HepG2 (cell line): ENCODE data around the gene FBXO28. TPM values are rescaled to one million over a fixed set of nuclear protein-coding genes. Genes with fewer than 3 reads are reported as not detected.

Experiments
- ATAC-seq: fragments of 200-7000 bp; cut with Tn5 transposase; 3 replicates; pipeline ENCODE4 v1.9.1; 2020; ENCODE audit warnings: mild to moderate bottlenecking, moderate library complexity
- BruUV-seq: library from RNA; stranded (reverse); fragments of 400-500 nt; replicated peaks from 2 replicates; lab custom pipeline; 2021; lab: Mats Ljungman, UMichigan
- CTCF ChIA-PET: fragments of 300-600 bp; formaldehyde crosslinking; extraction: SDS; loops from one replicate; lab custom pipeline; 2021; ENCODE audit warnings: low total read pairs, inconsistent platforms, low intra/inter-chr PET ratio; lab: Yijun Ruan, JAX
- POLR2A ChIA-PET: fragments of 350-600 bp; sonication (Branson Sonifier 250); formaldehyde crosslinking; loops from one replicate; lab custom pipeline; 2020; ENCODE audit warnings: antibody characterized with exemption, inconsistent platforms; lab: Yijun Ruan, JAX
- DNase-seq: peaks from one replicate; pipeline ENCODE4 v3.0.0-alpha.2; 2015; ENCODE audit warnings: low spot score
- FAIRE-seq: peaks from 3 replicates; lab custom pipeline; 2011; peaks lifted over from hg19 to GRCh38; lab: Jason Lieb, UNC
- H2AFZ ChIP-seq: one replicate; pipeline ENCODE4 v1.6.1; 2011; ENCODE audit warnings: low read length, inconsistent platforms
- H3K27ac ChIP-seq: fragments of 300-600 bp; 3 replicates; pipeline ENCODE4 v1.8.0; 2011; ENCODE audit warnings: mixed run types, mild to moderate bottlenecking, mixed read lengths, low read length, inconsistent platforms; ENCODE audit not compliant: insufficient read depth; ENCODE audit errors: extremely low read length
- H3K27me3 ChIP-seq, 2 experiments: fragments of 200-600 bp in 1 of 2; 2 replicates in 1 of 2; 3 replicates in 1 of 2; pipeline versions ENCODE4 v1.6.0 to v1.8.0; 2011; ENCODE audit warnings: low read length in 2 of 2, mild to moderate bottlenecking in 2 of 2, moderate library complexity in 2 of 2, inconsistent platforms in 1 of 2; ENCODE audit not compliant: insufficient read depth in 2 of 2, control insufficient read depth in 1 of 2
- H3K36me3 ChIP-seq, 2 experiments: fragments of 200-600 bp in 1 of 2; replicated peaks in 1 of 2; 2 replicates in 1 of 2; 3 replicates in 1 of 2; pipeline versions ENCODE4 v1.5.1 to v1.8.0; 2011; ENCODE audit warnings: low read length in 2 of 2, inconsistent platforms in 1 of 2; ENCODE audit not compliant: insufficient read depth in 2 of 2, control insufficient read depth in 1 of 2
- H3K4me1 ChIP-seq: 2 replicates; pipeline ENCODE4 v1.5.1; 2012; ENCODE audit warnings: low read length, inconsistent platforms; ENCODE audit not compliant: insufficient read depth
- H3K4me2 ChIP-seq: 2 replicates; pipeline ENCODE4 v1.6.0; 2011; ENCODE audit warnings: low read depth, low read length, inconsistent platforms
- H3K4me3 ChIP-seq, 3 experiments: fragments of 200-600 bp in 1 of 3; sonication (generic), shearing (Covaris generic) in 1 of 3; replicated peaks in 1 of 3; 2 replicates each; pipeline ENCODE4 v1.5.1; 2011 to 2016; ENCODE audit warnings: low read length in 3 of 3, inconsistent platforms in 2 of 3, low read depth in 2 of 3, mild to moderate bottlenecking in 2 of 3, control low read depth in 1 of 3, mixed read lengths in 1 of 3; ENCODE audit not compliant: insufficient read depth in 1 of 3
- H3K79me2 ChIP-seq: one replicate; pipeline ENCODE4 v1.6.1; 2011; ENCODE audit warnings: low read length, inconsistent platforms; ENCODE audit not compliant: insufficient read depth
- H3K9ac ChIP-seq: 2 replicates; pipeline ENCODE4 v1.6.0; 2011; ENCODE audit warnings: mild to moderate bottlenecking, low read depth, low read length, inconsistent platforms; ENCODE audit not compliant: insufficient read depth
- H3K9me3 ChIP-seq: 2 replicates; pipeline ENCODE4 v1.5.1; 2012; ENCODE audit warnings: mild to moderate bottlenecking, low read length
- H4K20me1 ChIP-seq: 2 replicates; pipeline ENCODE4 v1.6.0; 2011; ENCODE audit warnings: inconsistent platforms, mild to moderate bottlenecking, low read length, moderate library complexity; ENCODE audit not compliant: insufficient read depth
- CSRNP1 ChIP-seq: sonication (generic); formaldehyde crosslinking; IDR thresholded peaks from 2 replicates; pipeline ENCODE4 v1.8.1; 2023; ENCODE audit warnings: mild to moderate bottlenecking, missing genetic modification reagents
- KAT2B ChIP-seq: fragments of 150-350 bp; IDR thresholded peaks from 2 replicates; pipeline ENCODE4 v1.6.1; 2014; ENCODE audit warnings: low read depth, low read length, borderline replicate concordance
- RARA ChIP-seq: IDR thresholded peaks from 2 replicates; pipeline ENCODE4 v1.6.1; 2016; ENCODE audit warnings: missing genetic modification reagents, missing compliant biosample characterization
- TBP ChIP-seq: sonication (generic); formaldehyde crosslinking; IDR thresholded peaks from 2 replicates; pipeline ENCODE4 v1.5.0; 2020; ENCODE audit warnings: missing genetic modification reagents
- TFDP1 ChIP-seq: IDR thresholded peaks from 2 replicates; pipeline ENCODE4 v1.6.1; 2016; ENCODE audit warnings: missing compliant biosample characterization, missing genetic modification reagents, borderline replicate concordance
- TIGD3 ChIP-seq: sonication (generic); formaldehyde crosslinking; IDR thresholded peaks from 2 replicates; pipeline ENCODE4 v1.5.1; 2020; ENCODE audit warnings: mild to moderate bottlenecking, missing genetic modification reagents, borderline replicate concordance
- TP53 ChIP-seq: sonication (generic); formaldehyde crosslinking; conservative IDR thresholded peaks from 2 replicates; pipeline ENCODE4 v1.4.0; 2020; ENCODE audit warnings: missing genetic modification reagents
- YEATS2 ChIP-seq: sonication (generic); formaldehyde crosslinking; IDR thresholded peaks from 2 replicates; pipeline ENCODE4 v1.4.0; 2020; ENCODE audit warnings: missing genetic modification reagents, borderline replicate concordance
- ZNF10 ChIP-seq: sonication (generic); formaldehyde crosslinking; IDR thresholded peaks from 2 replicates; pipeline ENCODE4 v1.4.0; 2020; ENCODE audit warnings: mild to moderate bottlenecking, low read depth, missing genetic modification reagents, borderline replicate concordance
- ZNF441 ChIP-seq: sonication (generic); formaldehyde crosslinking; IDR thresholded peaks from 2 replicates; pipeline ENCODE4 v1.7.0; 2021; ENCODE audit warnings: missing genetic modification reagents, borderline replicate concordance
- ZNF567 ChIP-seq: sonication (generic); formaldehyde crosslinking; IDR thresholded peaks from 2 replicates; pipeline ENCODE4 v1.8.1; 2023; ENCODE audit warnings: mild to moderate bottlenecking, missing genetic modification reagents, borderline replicate concordance
- ZNF639 ChIP-seq: conservative IDR thresholded peaks from 2 replicates; pipeline ENCODE4 v1.6.1; 2018; ENCODE audit warnings: missing genetic modification reagents
- ZNF670 ChIP-seq: sonication (generic); formaldehyde crosslinking; IDR thresholded peaks from 2 replicates; pipeline ENCODE4 v1.8.0; 2022; ENCODE audit warnings: mild to moderate bottlenecking, missing genetic modification reagents, borderline replicate concordance
- ZNF800 ChIP-seq: sonication (generic); formaldehyde crosslinking; IDR thresholded peaks from 2 replicates; pipeline ENCODE4 v1.4.0; 2020; ENCODE audit warnings: missing genetic modification reagents
- WGBS: methylation state at CpG from one replicate; pipeline ENCODE4 v1.1.6; 2017; ENCODE audit warnings: low lambda C conversion rate; 5-methylcytosine and 5-hydroxymethylcytosine counted together
- in situ Hi-C: cut with HindIII; loops from 2 replicates; pipeline ENCODE4 v1.10.0; 2017; ENCODE audit warnings: low pct_unique_long_range_greater_than_20kb; ENCODE audit not compliant: extremely low pct_ligation_motif_present
- intact Hi-C: fragments of 100-400 bp; cut with micrococcal nuclease; formaldehyde crosslinking; loops from one replicate; pipeline ENCODE4 v1.10.0; 2022; ENCODE audit not compliant: unreplicated experiment
- polyA plus RNA-seq, 8 experiments: library from polyadenylated mRNA; depleted of rRNA in 3 of 8; stranded (reverse) in 7 of 8; unstranded in 1 of 8; fragments of >200 nt; fragmentation: Illumina TruSeq in 4 of 8; extraction: Trizol in 4 of 8; gene quantifications; 2 replicates each; pipeline versions ENCODE4 v1.2.1 to v1.2.3, GENCODE V29; 2011 to 2016; ENCODE audit warnings: low read depth in 4 of 8, missing spikeins in 1 of 8, mixed read lengths in 1 of 8; ENCODE audit not compliant: insufficient read depth in 1 of 8
- total RNA-seq, 5 experiments: library from RNA; depleted of rRNA; stranded (reverse); fragments of >200 nt; fragmentation: Illumina TruSeq; extraction: Trizol; gene quantifications; 2 replicates each; pipeline ENCODE4 v1.2.3, GENCODE V29; 2016; ENCODE audit warnings: low read depth in 1 of 5

The FBXO28 gene
- total and polyA plus RNA-seq, 2 of the 13 experiments (the other 11 are each of a cell fraction or from before 2014, with no cell fraction given), result 8.5 to 29.1 TPM

GRCh38 chr1:224067621-224068457, 46.1 kb upstream of the FBXO28 start:
- BruUV-seq, result no TSS peak
- TF ChIP-seq ZNF639 (CRISPR knock-in tag), result no peak
- TF ChIP-seq CSRNP1 (CRISPR knock-in tag), result no peak
- no peak for TF ChIP-seq KAT2B
- TF ChIP-seq ZNF567 (CRISPR knock-in tag), result no peak
- TF ChIP-seq TIGD3 (CRISPR knock-in tag), result no peak
- TF ChIP-seq TP53, result no peak
- no peak for TF ChIP-seq ZNF10
- TF ChIP-seq TFDP1, result no peak
- no peak for TF ChIP-seq YEATS2 (CRISPR knock-in tag)
- TF ChIP-seq TBP, result no peak
- no peak for TF ChIP-seq ZNF441 (CRISPR knock-in tag)
- no peak for TF ChIP-seq RARA (CRISPR knock-in tag)
- TF ChIP-seq ZNF800 (CRISPR knock-in tag), result no peak
- TF ChIP-seq ZNF670, result no peak

More at GRCh38 chr1:224067621-224068457, 46.1 kb upstream of the FBXO28 start:
- DNase-seq, result no peak
- H3K4me1 ChIP-seq, result peaks cover 14% of the 10 kb centered on the region
- FAIRE-seq, result no peak
- intact Hi-C loops, result no loop called here
- in situ Hi-C loops, result no loop called here
- POLR2A ChIA-PET, result no interaction called here
- no peak overlapping the region for H3K4me2 ChIP-seq
- H3K27ac ChIP-seq, result no peak overlapping the region
- H3K27me3 ChIP-seq, result no peaks in the 10 kb centered on the region; a peak in 2 of 5 replicates
- H4K20me1 ChIP-seq, result no peaks in the 10 kb centered on the region
- H3K79me2 ChIP-seq, result no peaks in the 10 kb centered on the region
- WGBS, result 0% methylated on average over 3 of the region's 3 CpGs
- ATAC-seq, result no peak
- no peaks in the 10 kb centered on the region for H3K9me3 ChIP-seq
- H3K4me3 ChIP-seq, result no peak overlapping the region
- no peak overlapping the region for H2AFZ ChIP-seq
- no peaks in the 10 kb centered on the region for H3K36me3 ChIP-seq
- CTCF ChIA-PET, result no interaction called here
- no peak overlapping the region for H3K9ac ChIP-seq
